Astrocyte of the cerebellum (primary cell): ENCODE results near the gene AGFG2.

Experiments
- DNase-seq: peaks from one replicate; pipeline ENCODE4 v3.0.0-alpha.2; 2011; ENCODE audit warnings: low read depth
- H3K4me3 ChIP-seq: 2 replicates; pipeline ENCODE4 v1.5.1; 2011; ENCODE audit warnings: mild to moderate bottlenecking, low read depth, low read length, moderate library complexity
- CTCF ChIP-seq: IDR thresholded peaks from 2 replicates; pipeline ENCODE4 v1.5.1; 2012; ENCODE audit warnings: low read length, low read depth, moderate library complexity, mild to moderate bottlenecking; ENCODE audit errors: missing control alignments
- in situ Hi-C: cut with HindIII; loops from 2 replicates; pipeline ENCODE4 v1.10.0; 2017; ENCODE audit warnings: low sequenced_read_pairs

AGFG2 gene

GRCh38 chr7:100510437-100511239 lies 28.4 kb upstream of the AGFG2 start:
- TF ChIP-seq CTCF = no peak
- DNase-seq = no peak
- H3K4me3 ChIP-seq = no peak overlapping the region
- in situ Hi-C loops = no loop called here

GRCh38 chr7:100513212-100513810 lies 25.7 kb upstream of the AGFG2 start:
- no peak for TF ChIP-seq CTCF
- no peak for DNase-seq
- no peak overlapping the region for H3K4me3 ChIP-seq
- in situ Hi-C loops = no loop called here

- no peak overlapping the region for H3K4me3 ChIP-seq
- in situ Hi-C loops = no loop called here
- no peak for TF ChIP-seq CTCF
- peak; percentile 26 for DNase-seq
Measured at GRCh38 chr7:100515072-100515532, 23.9 kb upstream of the AGFG2 start.

GRCh38 chr7:100516135-100516812 lies 22.7 kb upstream of the AGFG2 start:
- no peak overlapping the region for H3K4me3 ChIP-seq
- TF ChIP-seq CTCF = no peak
- in situ Hi-C loops = no loop called here
- peak; percentile 98 for DNase-seq

- no peak for TF ChIP-seq CTCF
- in situ Hi-C loops = no loop called here
- no peak for DNase-seq
- no peak overlapping the region for H3K4me3 ChIP-seq
Measured at GRCh38 chr7:100517305-100517704, 21.7 kb upstream of the AGFG2 start.

- no peak for TF ChIP-seq CTCF
- H3K4me3 ChIP-seq = no peak overlapping the region
- in situ Hi-C loops = no loop called here
- no peak for DNase-seq
Measured at GRCh38 chr7:100519580-100519979, 19.4 kb upstream of the AGFG2 start.
